PC-3 (cell line): ENCODE measurements around the gene ADRB2. TPM values are rescaled to one million over a fixed set of nuclear protein-coding genes. Genes with fewer than 3 reads are reported as not detected.

Experiments used
- ATAC-seq: fragments of 200-7000 bp; cut with Tn5 transposase; 2 replicates; pipeline ENCODE4 v1.9.1; 2020; ENCODE audit warnings: mild to moderate bottlenecking, moderate library complexity
- BruUV-seq: library from RNA; stranded (reverse); fragments of 400-500 nt; replicated peaks from 2 replicates; lab custom pipeline; 2021; lab: Mats Ljungman, UMichigan
- CTCF ChIA-PET: fragments of 300-600 bp; sonication (Branson Sonifier 250); formaldehyde crosslinking; loops from one replicate; lab custom pipeline; 2022; ENCODE audit warnings: antibody characterized with exemption; lab: Charles Lee
- POLR2A ChIA-PET: fragments of 300-600 bp; sonication (Branson Sonifier 250); formaldehyde crosslinking; loops from one replicate; lab custom pipeline; 2022; ENCODE audit warnings: antibody characterized with exemption; ENCODE audit not compliant: unreplicated experiment; lab: Charles Lee
- DNase-seq: peaks from one replicate; pipeline ENCODE4 v3.0.0-alpha.2; 2015
- H2AFZ ChIP-seq: fragments of 300-600 bp; sonication (generic); 2 replicates; pipeline ENCODE4 v1.6.0; 2016; ENCODE audit warnings: antibody characterized with exemption, low read length
- H3F3A ChIP-seq: fragments of 300-600 bp; sonication (generic); one replicate; pipeline ENCODE4 v1.6.0; 2017; ENCODE audit warnings: antibody characterized with exemption, low read length, control low read depth, mild to moderate bottlenecking; ENCODE audit not compliant: unreplicated experiment
- H3K27ac ChIP-seq: fragments of 300-600 bp; sonication (generic); 2 replicates; pipeline ENCODE4 v1.5.1; 2016; ENCODE audit warnings: mild to moderate bottlenecking, low read length
- H3K27me3 ChIP-seq: fragments of 300-600 bp; sonication (generic); 2 replicates; pipeline ENCODE4 v1.6.1; 2016; ENCODE audit warnings: low read length, mixed read lengths
- H3K36me3 ChIP-seq: fragments of 300-600 bp; sonication (generic); 2 replicates; pipeline ENCODE4 v1.6.1; 2016; ENCODE audit warnings: low read depth, mixed run types, low read length, mixed read lengths
- H3K4me1 ChIP-seq: fragments of 300-600 bp; sonication (generic); 2 replicates; pipeline ENCODE4 v1.5.1; 2016; ENCODE audit warnings: low read length; ENCODE audit not compliant: insufficient read depth
- H3K4me2 ChIP-seq: fragments of 300-600 bp; sonication (generic); 2 replicates; pipeline ENCODE4 v1.6.0; 2016; ENCODE audit warnings: low read length
- H3K4me3 ChIP-seq: fragments of 300-600 bp; sonication (generic); 2 replicates; pipeline ENCODE4 v1.5.1; 2016; ENCODE audit warnings: mild to moderate bottlenecking, low read length, mixed read lengths
- H3K79me2 ChIP-seq: fragments of 300-600 bp; sonication (generic); 2 replicates; pipeline ENCODE4 v1.6.1; 2017; ENCODE audit warnings: low read length, mixed read lengths
- H3K9ac ChIP-seq: fragments of 300-600 bp; sonication (generic); 2 replicates; pipeline ENCODE4 v1.6.0; 2016; ENCODE audit warnings: mild to moderate bottlenecking, low read length
- H3K9me2 ChIP-seq: fragments of 300-600 bp; sonication (generic); replicated peaks from 2 replicates; pipeline ENCODE4 v1.6.1; 2016; ENCODE audit warnings: mixed run types, low read length, mixed read lengths
- H3K9me3 ChIP-seq: fragments of 300-600 bp; sonication (generic); 2 replicates; pipeline ENCODE4 v1.6.1; 2016; ENCODE audit warnings: low read length, mixed read lengths
- H4K20me1 ChIP-seq: fragments of 300-600 bp; sonication (generic); 2 replicates; pipeline ENCODE4 v1.6.1; 2016; ENCODE audit warnings: low read length, mixed read lengths
- CTCF ChIP-seq: fragments of 300-600 bp; sonication (generic); conservative IDR thresholded peaks from 2 replicates; pipeline ENCODE4 v1.5.1; 2017; ENCODE audit warnings: antibody characterized with exemption, low read depth, mild to moderate bottlenecking, low read length
- EZH2 ChIP-seq: fragments of 300-600 bp; sonication (generic); IDR thresholded peaks from one replicate; pipeline ENCODE4 v1.6.1; 2017; ENCODE audit warnings: antibody characterized with exemption, mild to moderate bottlenecking, low read length; ENCODE audit not compliant: unreplicated experiment
- EZH2phosphoT487 ChIP-seq: fragments of 300-600 bp; sonication (generic); IDR thresholded peaks from 2 replicates; pipeline ENCODE4 v1.6.1; 2018; ENCODE audit warnings: mild to moderate bottlenecking, antibody characterized with exemption, low read length, borderline replicate concordance
- intact Hi-C: fragments of 100-400 bp; cut with micrococcal nuclease; formaldehyde crosslinking; loops from 2 replicates; pipeline ENCODE4 v1.9.0; 2023
- total RNA-seq: library from RNA; depleted of rRNA; stranded (reverse); fragments of >200 nt; gene quantifications from 2 replicates; pipeline ENCODE4 v1.2.3, GENCODE V29; 2014

ADRB2 gene
- total RNA-seq, 1 experiment from 2014 or later, result 41.1 TPM

DNA sequence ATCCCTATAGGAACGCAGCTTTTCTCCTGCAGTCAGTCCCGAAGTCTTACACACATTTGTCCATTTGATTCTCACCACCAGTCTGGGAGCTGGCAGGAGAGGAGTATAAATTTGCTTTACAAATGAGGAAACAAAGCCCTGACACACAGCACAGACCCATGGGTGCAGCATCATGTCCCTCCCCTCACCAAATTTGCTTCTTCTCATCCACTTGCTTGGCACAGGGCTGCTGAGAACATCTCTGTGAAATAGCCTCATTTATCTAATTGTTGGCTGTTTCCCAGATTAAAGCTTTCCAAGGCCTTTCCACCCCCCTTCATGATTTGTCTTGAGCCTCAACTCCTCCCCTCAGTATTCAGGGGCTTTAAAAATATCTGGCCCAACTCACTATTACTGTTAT lies 11.3 kb upstream of the ADRB2 start:
- Histone ChIP-seq H3K9me2 (no peaks in the 10 kb centered on the region), H3K27ac (no peak overlapping the region), H3K9me3 (no peaks in the 10 kb centered on the region), H3K27me3 (no peaks in the 10 kb centered on the region), H4K20me1 (no peaks in the 10 kb centered on the region), H2AFZ (no peak overlapping the region), H3K9ac (no peak overlapping the region), H3K79me2 (no peaks in the 10 kb centered on the region), H3F3A (no peaks in the 10 kb centered on the region), H3K4me3 (no peak overlapping the region), H3K4me2 (no peak overlapping the region), H3K4me1 (peaks cover 2% of the 10 kb centered on the region), H3K36me3 (no peaks in the 10 kb centered on the region)
- intact Hi-C loops, result no loop called here
- TF ChIP-seq CTCF (no peak), EZH2 (no peak), EZH2phosphoT487 (no peak)
- ATAC-seq (no peak), DNase-seq (no peak)
- POLR2A ChIA-PET, result no interaction called here
- no TSS peak for BruUV-seq
- CTCF ChIA-PET, result no interaction called here

DNA sequence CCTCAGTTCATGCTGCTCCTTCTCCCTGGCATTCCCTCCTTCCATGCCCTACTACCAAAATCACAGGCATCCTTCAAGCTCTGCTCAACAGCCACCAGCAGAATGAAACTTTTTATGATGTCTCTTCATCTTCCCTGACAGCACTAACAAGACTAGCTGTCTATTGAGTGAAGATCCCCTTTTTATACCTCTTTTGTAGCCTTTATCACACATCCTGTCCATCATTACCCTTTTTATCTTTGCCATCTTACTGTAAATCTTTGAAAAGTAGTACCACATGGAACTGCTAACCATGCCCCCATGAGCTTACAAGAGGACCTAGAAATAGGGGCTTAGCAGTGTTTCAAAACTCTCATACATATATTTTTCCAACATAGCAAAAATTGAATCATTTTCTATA lies 10.8 kb upstream of the ADRB2 start:
- Histone ChIP-seq H3K27ac (no peak overlapping the region), H3K4me1 (no peaks in the 10 kb centered on the region), H3K4me2 (no peak overlapping the region), H3K9me3 (no peaks in the 10 kb centered on the region), H3K27me3 (no peaks in the 10 kb centered on the region), H3K9ac (no peak overlapping the region), H4K20me1 (no peaks in the 10 kb centered on the region), H3K79me2 (no peaks in the 10 kb centered on the region), H2AFZ (no peak overlapping the region), H3K9me2 (no peaks in the 10 kb centered on the region), H3F3A (no peaks in the 10 kb centered on the region), H3K36me3 (no peaks in the 10 kb centered on the region), H3K4me3 (no peak overlapping the region)
- no peak for ATAC-seq
- CTCF ChIA-PET, result no interaction called here
- no TSS peak for BruUV-seq
- POLR2A ChIA-PET, result no interaction called here
- TF ChIP-seq EZH2phosphoT487 (no peak), EZH2 (no peak), CTCF (no peak)
- intact Hi-C loops, result no loop called here
- DNase-seq, result no peak

- Histone ChIP-seq H3K9me2 (no peaks in the 10 kb centered on the region), H3K27me3 (no peaks in the 10 kb centered on the region), H3K27ac (no peak overlapping the region), H3K4me3 (no peak overlapping the region), H3K36me3 (no peaks in the 10 kb centered on the region), H2AFZ (no peak overlapping the region), H3K4me1 (no peaks in the 10 kb centered on the region), H3K4me2 (no peak overlapping the region), H3F3A (no peaks in the 10 kb centered on the region), H3K9me3 (no peaks in the 10 kb centered on the region), H4K20me1 (no peaks in the 10 kb centered on the region), H3K9ac (no peak overlapping the region), H3K79me2 (no peaks in the 10 kb centered on the region)
- ChIA-PET CTCF (no interaction called here), POLR2A (no interaction called here)
- ATAC-seq (no peak), DNase-seq (no peak)
- BruUV-seq, result no TSS peak
- TF ChIP-seq CTCF, result no peak
- TF ChIP-seq EZH2phosphoT487, result no peak
- TF ChIP-seq EZH2, result no peak
- intact Hi-C loops, result no loop called here
Observed at GRCh38 chr5:148816357-148816756, 10.1 kb upstream of the ADRB2 start.
